ENCODE data around the gene DUSP10. TPM values are rescaled to one million over a fixed set of nuclear protein-coding genes. Genes with fewer than 3 reads are reported as not detected.
A peak's percentile ranks its signal among the peaks of the same experiment; 100 is the strongest.

Gene DUSP10
- total RNA-seq, 4 donors from 2014 or later: 1.6 to 7.2 (median 4.9) TPM

GRCh38 chr1:221701570-221702186 lies 40.2 kb downstream of the DUSP10 start:
- Histone ChIP-seq H3K27ac (peak overlapping the region in 1 of 4 donors; percentile 4), H3K4me1 (peaks cover 0 to 12% (median 6%) of the 10 kb centered on the region in 4 donors), H3K4me3 (no peak overlapping the region), H3K27me3 (no peaks in the 10 kb centered on the region), H3K9me3 (no peaks in the 10 kb centered on the region), H3K36me3 (peaks cover 0 to 8% (median 0%) of the 10 kb centered on the region in 4 donors)
- no peak for TF ChIP-seq CTCF (IDR thresholded peaks at IDR 0.05)
- no peak for TF ChIP-seq POLR2AphosphoS5 (IDR thresholded peaks at IDR 0.05)
- intact Hi-C loops (cut with DNase I; ENCODE audit: low total_unique reads) (no loop called here), in situ Hi-C loops (cut with MboI; ENCODE audit: low pct_ligation_motif_present in 1 of 4, low pct_unique_long_range_greater_than_20kb in 1 of 4, low sequenced_read_pairs in 3 of 4) (no loop called here)
- DNase-seq: no peak
- WGBS, 2 donors (ENCODE audit: low coverage in 1 of 2): 51 to 83% methylated on average over 1 of the region's 1 CpG

GRCh38 chr1:221700948-221701347 lies 40.9 kb downstream of the DUSP10 start:
- 47 to 50% methylated on average over 2 of the region's 2 CpGs for WGBS, 2 donors (ENCODE audit: low coverage in 1 of 2)
- Histone ChIP-seq H3K9me3 (no peaks in the 10 kb centered on the region), H3K4me3 (no peak overlapping the region), H3K36me3 (peaks cover 0 to 8% (median 0%) of the 10 kb centered on the region in 4 donors), H3K4me1 (peaks cover 0 to 9% (median 6%) of the 10 kb centered on the region in 4 donors), H3K27ac (no peak overlapping the region), H3K27me3 (no peaks in the 10 kb centered on the region)
- no peak for TF ChIP-seq EP300 (IDR thresholded peaks at IDR 0.05; ENCODE audit: low read depth)
- no peak for TF ChIP-seq POLR2A (IDR thresholded peaks at IDR 0.05)
- TF ChIP-seq POLR2AphosphoS5 (IDR thresholded peaks at IDR 0.05): no peak
- TF ChIP-seq CTCF (IDR thresholded peaks at IDR 0.05): no peak
- DNase-seq: no peak
- in situ Hi-C loops (cut with MboI; ENCODE audit: low pct_ligation_motif_present in 1 of 4, low pct_unique_long_range_greater_than_20kb in 1 of 4, low sequenced_read_pairs in 3 of 4) (no loop called here), intact Hi-C loops (cut with DNase I; ENCODE audit: low total_unique reads) (no loop called here)

- intact Hi-C loops (cut with DNase I; ENCODE audit: low total_unique reads): no loop called here
- no peak overlapping the region for H3K4me3 ChIP-seq
- H3K9me3 ChIP-seq: no peaks in the 10 kb centered on the region
- in situ Hi-C loops (cut with MboI; ENCODE audit: low pct_ligation_motif_present in 1 of 4, low pct_unique_long_range_greater_than_20kb in 1 of 4, low sequenced_read_pairs in 3 of 4): no loop called here
- DNase-seq: no peak
- H3K27ac ChIP-seq: no peak overlapping the region
- no peak for TF ChIP-seq POLR2AphosphoS5 (IDR thresholded peaks at IDR 0.05)
- TF ChIP-seq POLR2A (IDR thresholded peaks at IDR 0.05): no peak
- no peak for TF ChIP-seq EP300 (IDR thresholded peaks at IDR 0.05; ENCODE audit: low read depth)
- TF ChIP-seq CTCF (IDR thresholded peaks at IDR 0.05): no peak
- peaks cover 0 to 8% (median 0%) of the 10 kb centered on the region in 4 donors for H3K36me3 ChIP-seq
- peaks cover 0 to 9% (median 6%) of the 10 kb centered on the region in 4 donors for H3K4me1 ChIP-seq
- H3K27me3 ChIP-seq: no peaks in the 10 kb centered on the region
- 100% methylated on average over 1 of the region's 1 CpG; no CpG with 5 or more reads in 1 of the 2 donors for WGBS, 2 donors (ENCODE audit: low coverage in 1 of 2)
Observed at GRCh38 chr1:221700536-221700935, 41.4 kb downstream of the DUSP10 start.

- TF ChIP-seq CTCF (IDR thresholded peaks at IDR 0.05) (no peak), EP300 (IDR thresholded peaks at IDR 0.05; ENCODE audit: low read depth) (no peak), POLR2AphosphoS5 (IDR thresholded peaks at IDR 0.05) (no peak), POLR2A (IDR thresholded peaks at IDR 0.05) (no peak)
- in situ Hi-C loops (cut with MboI; ENCODE audit: low pct_ligation_motif_present in 1 of 4, low pct_unique_long_range_greater_than_20kb in 1 of 4, low sequenced_read_pairs in 3 of 4): no loop called here
Observed at GRCh38 chr1:221699978-221700519, 41.8 kb downstream of the DUSP10 start.

More at GRCh38 chr1:221699978-221700519, 41.8 kb downstream of the DUSP10 start:
- no peaks in the 10 kb centered on the region for H3K27me3 ChIP-seq
- no peak for DNase-seq
- peaks cover 0 to 9% (median 6%) of the 10 kb centered on the region in 4 donors for H3K4me1 ChIP-seq
- H3K36me3 ChIP-seq: peaks cover 0 to 8% (median 0%) of the 10 kb centered on the region in 4 donors
- no peak overlapping the region for H3K27ac ChIP-seq
- H3K4me3 ChIP-seq: no peak overlapping the region
- no peaks in the 10 kb centered on the region for H3K9me3 ChIP-seq
- intact Hi-C loops (cut with DNase I; ENCODE audit: low total_unique reads): no loop called here
